ENCODE measurements around the gene TLE1. TPM values are rescaled to one million over a fixed set of nuclear protein-coding genes. Genes with fewer than 3 reads are reported as not detected.

Gene TLE1
- total RNA-seq, 6 experiments from 2014 or later: 6.7 to 15.3 (median 13.0) TPM

GRCh38 chr9:81664638-81665222 is 24.6 kb downstream of the TLE1 start:
- H3K27me3 Mint-ChIP-seq (ENCODE audit: insufficient read depth): no peaks in the 10 kb centered on the region
- H3K4me3 Mint-ChIP-seq: no peak overlapping the region
- no peak for TF ChIP-seq CTCF (IDR thresholded peaks at IDR 0.05)
- no peak for DNase-seq
- H3K27ac Mint-ChIP-seq: no peak overlapping the region
- no peaks in the 10 kb centered on the region for H3K36me3 Mint-ChIP-seq (ENCODE audit: low read depth)
- H3K4me1 Mint-ChIP-seq (ENCODE audit: low read depth): peaks cover 39% of the 10 kb centered on the region
- H3K9me3 Mint-ChIP-seq: no peaks in the 10 kb centered on the region

GRCh38 chr9:81661339-81661738 is 28.0 kb downstream of the TLE1 start:
- no peak overlapping the region for H3K4me3 Mint-ChIP-seq
- H3K27ac Mint-ChIP-seq: no peak overlapping the region
- H3K27me3 Mint-ChIP-seq (ENCODE audit: insufficient read depth): no peaks in the 10 kb centered on the region
- H3K9me3 Mint-ChIP-seq: no peaks in the 10 kb centered on the region
- TF ChIP-seq CTCF (IDR thresholded peaks at IDR 0.05): no peak
- no peaks in the 10 kb centered on the region for H3K36me3 Mint-ChIP-seq (ENCODE audit: low read depth)
- H3K4me1 Mint-ChIP-seq (ENCODE audit: low read depth): peaks cover 40% of the 10 kb centered on the region
- DNase-seq: no peak

GRCh38 chr9:81656871-81657337 is 32.4 kb downstream of the TLE1 start:
- no peak overlapping the region for H3K27ac Mint-ChIP-seq
- no peaks in the 10 kb centered on the region for H3K9me3 Mint-ChIP-seq
- no peak for DNase-seq
- no peak for TF ChIP-seq CTCF (IDR thresholded peaks at IDR 0.05)
- H3K36me3 Mint-ChIP-seq (ENCODE audit: low read depth): peaks cover 3% of the 10 kb centered on the region; the same call in 1 of the 2 replicates
- no peaks in the 10 kb centered on the region for H3K27me3 Mint-ChIP-seq (ENCODE audit: insufficient read depth)
- no peak overlapping the region for H3K4me3 Mint-ChIP-seq
- peaks cover 49% of the 10 kb centered on the region for H3K4me1 Mint-ChIP-seq (ENCODE audit: low read depth)

- no peak for DNase-seq
- peaks cover 42% of the 10 kb centered on the region for H3K4me1 Mint-ChIP-seq (ENCODE audit: low read depth)
- no peak overlapping the region for H3K27ac Mint-ChIP-seq
- TF ChIP-seq CTCF (IDR thresholded peaks at IDR 0.05): no peak
- no peak overlapping the region for H3K4me3 Mint-ChIP-seq
- peaks cover 7% of the 10 kb centered on the region for H3K36me3 Mint-ChIP-seq (ENCODE audit: low read depth)
- no peaks in the 10 kb centered on the region for H3K27me3 Mint-ChIP-seq (ENCODE audit: insufficient read depth)
- H3K9me3 Mint-ChIP-seq: no peaks in the 10 kb centered on the region
Observed at GRCh38 chr9:81656004-81656403, 33.3 kb downstream of the TLE1 start.

- Mint-ChIP-seq H3K4me1 (ENCODE audit: low read depth) (peaks cover 42% of the 10 kb centered on the region), H3K36me3 (ENCODE audit: low read depth) (peaks cover 15% of the 10 kb centered on the region), H3K27ac (peak overlapping the region; percentile 26; the same call in 1 of the 2 replicates), H3K4me3 (peak overlapping the region; percentile 3; the same call in 1 of the 2 replicates), H3K27me3 (ENCODE audit: insufficient read depth) (no peaks in the 10 kb centered on the region), H3K9me3 (no peaks in the 10 kb centered on the region)
- no peak for TF ChIP-seq CTCF (IDR thresholded peaks at IDR 0.05)
- peak; percentile 39 for DNase-seq
Observed at GRCh38 chr9:81653240-81653639, 36.1 kb downstream of the TLE1 start.
